Muscle layer of duodenum (tissue), 2 donors: ENCODE measurements around the gene ZNF467.

Experiments used
- H3K27ac ChIP-seq: one replicate; pipeline ENCODE4 v1.7.0; 2013; ENCODE audit warnings: mild to moderate bottlenecking, low read length
- H3K27me3 ChIP-seq: one replicate; pipeline ENCODE4 v1.7.0; 2013; ENCODE audit warnings: low read depth, mild to moderate bottlenecking, control low read depth, low read length
- H3K36me3 ChIP-seq, 2 donors: one replicate each; pipeline ENCODE4 v1.7.0; 2013; ENCODE audit warnings: low read length in 2 of 2, control low read depth in 1 of 2, mild to moderate bottlenecking in 1 of 2; ENCODE audit not compliant: insufficient read depth in 2 of 2, control insufficient read depth in 1 of 2
- H3K4me1 ChIP-seq, 2 donors: one replicate each; pipeline ENCODE4 v1.7.0; 2013; ENCODE audit warnings: low read length in 2 of 2, mild to moderate bottlenecking in 2 of 2, control low read depth in 1 of 2, moderate library complexity in 1 of 2; ENCODE audit not compliant: insufficient read depth in 2 of 2, control insufficient read depth in 1 of 2
- H3K4me3 ChIP-seq, 2 donors: one replicate each; pipeline ENCODE4 v1.7.0; 2013; ENCODE audit warnings: low read length in 2 of 2, low read depth in 1 of 2, mild to moderate bottlenecking in 1 of 2
- H3K9me3 ChIP-seq, 2 donors: one replicate each; pipeline ENCODE4 v1.7.0; 2013; ENCODE audit warnings: low read length in 2 of 2, control low read depth in 1 of 2, mild to moderate bottlenecking in 1 of 2; ENCODE audit not compliant: control insufficient read depth in 1 of 2
- donor health status: healthy.

Gene ZNF467

DNA sequence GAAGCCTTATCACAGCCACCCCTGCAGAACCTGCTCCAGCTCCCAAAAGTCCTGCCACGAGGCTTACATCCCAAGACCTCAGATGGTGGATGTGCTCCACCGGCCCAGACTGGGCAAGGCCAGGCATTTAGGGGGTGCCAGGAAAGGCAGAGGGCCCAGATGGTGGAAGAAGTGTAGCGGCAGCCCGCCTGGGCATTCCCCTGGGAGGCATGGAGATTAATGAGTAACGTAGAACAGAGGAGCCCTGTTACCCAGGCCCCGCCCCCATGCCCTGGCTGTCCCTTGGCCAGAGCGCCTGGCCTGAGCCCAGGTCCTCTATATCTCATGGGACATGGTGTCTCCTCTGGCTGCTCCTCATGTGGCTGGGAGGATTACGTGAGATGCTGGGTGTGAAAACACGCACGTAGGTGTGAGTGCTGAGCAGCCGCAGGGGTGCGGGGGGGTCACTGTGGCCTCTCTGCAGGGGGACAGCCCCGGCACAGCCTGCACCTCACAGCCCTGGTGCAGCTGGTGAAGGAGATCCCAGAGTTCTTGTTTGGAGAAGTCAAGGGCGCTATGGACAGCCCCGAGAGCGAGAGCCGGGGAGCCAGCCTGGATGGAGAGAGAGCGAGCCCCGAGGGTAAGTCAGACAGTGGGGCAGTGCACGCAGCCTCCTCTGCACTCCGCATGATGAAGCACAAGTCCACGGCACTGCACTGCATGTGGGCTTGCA, 52.9 kb downstream of the ZNF467 start:
- H3K4me1 ChIP-seq = peaks cover under 1 to 35% of the 10 kb centered on the region in 2 donors
- no peaks in the 10 kb centered on the region for H3K9me3 ChIP-seq
- H3K36me3 ChIP-seq = peaks cover 13 to 50% of the 10 kb centered on the region in 2 donors
- H3K4me3 ChIP-seq = no peak overlapping the region
- H3K27ac ChIP-seq = no peak overlapping the region
- H3K27me3 ChIP-seq = no peaks in the 10 kb centered on the region

DNA sequence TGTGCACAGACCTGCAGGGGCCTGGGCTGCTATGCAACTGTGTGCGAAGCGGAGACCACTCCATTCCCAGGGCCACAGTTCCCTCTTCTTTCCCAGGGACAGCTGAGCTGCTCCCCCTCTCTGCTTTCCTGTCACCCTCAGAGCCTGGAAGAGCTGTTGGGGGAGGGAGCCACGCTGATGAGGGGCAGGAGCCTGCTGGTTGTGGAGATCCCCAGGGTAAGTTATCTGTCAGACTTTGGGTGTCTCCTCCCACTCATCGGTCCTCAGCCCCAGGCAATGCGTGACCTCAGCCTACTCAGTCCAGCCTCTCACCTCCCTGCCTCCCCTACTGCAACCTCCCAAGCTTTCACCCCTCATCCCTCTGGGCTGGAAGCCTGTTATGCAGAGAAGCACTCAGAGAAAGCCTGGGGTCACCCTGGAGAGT, 53.5 kb downstream of the ZNF467 start:
- Histone ChIP-seq H3K27ac (no peak overlapping the region), H3K27me3 (no peaks in the 10 kb centered on the region), H3K4me3 (no peak overlapping the region), H3K4me1 (peaks cover 5 to 40% of the 10 kb centered on the region in 2 donors), H3K36me3 (peaks cover 10 to 44% of the 10 kb centered on the region in 2 donors), H3K9me3 (no peaks in the 10 kb centered on the region)

DNA sequence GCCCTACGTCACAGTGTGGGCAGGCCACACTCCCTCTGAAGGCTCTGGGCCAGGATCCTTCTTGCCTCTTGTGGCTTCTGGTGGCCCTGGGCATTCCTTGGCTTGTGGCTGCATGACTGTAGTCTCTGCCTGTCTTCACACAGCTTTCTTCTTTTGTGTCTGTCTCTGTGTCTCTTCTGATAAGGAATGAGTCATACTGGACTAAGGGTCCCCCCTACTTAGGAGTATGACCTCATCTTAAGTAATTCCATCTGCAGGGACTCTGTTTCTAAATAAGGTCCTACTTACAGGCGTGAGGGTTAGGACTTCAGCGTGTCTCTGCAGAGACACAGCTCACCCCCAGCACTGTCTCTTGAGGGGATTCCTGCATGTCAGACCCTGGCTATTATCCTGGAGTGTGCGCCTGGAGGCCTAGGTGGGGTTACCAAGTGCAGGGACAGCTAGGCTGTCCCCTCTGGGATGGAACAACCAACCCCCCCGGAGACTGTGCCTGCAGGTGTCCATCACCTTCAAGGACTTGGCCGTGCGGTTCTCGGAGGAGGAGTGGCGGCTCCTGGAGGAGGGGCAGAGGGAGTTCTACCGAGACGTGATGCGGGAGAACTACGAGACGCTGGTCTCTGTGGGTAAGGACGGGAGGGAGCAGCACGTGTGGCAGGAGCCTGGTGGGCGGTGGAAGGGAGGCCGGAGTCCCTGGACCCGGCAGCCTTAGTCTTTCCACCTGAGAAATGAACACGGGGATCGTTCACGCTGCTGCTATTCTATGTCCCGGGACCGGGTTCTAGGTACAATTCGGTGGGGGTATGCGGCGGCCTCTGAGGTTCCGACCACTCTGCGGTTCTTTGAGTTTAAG, 54.1 kb downstream of the ZNF467 start:
- Histone ChIP-seq H3K4me1 (peaks cover 5 to 42% of the 10 kb centered on the region in 2 donors), H3K36me3 (peaks cover 8 to 38% of the 10 kb centered on the region in 2 donors), H3K9me3 (no peaks in the 10 kb centered on the region), H3K4me3 (no peak overlapping the region), H3K27me3 (no peaks in the 10 kb centered on the region), H3K27ac (no peak overlapping the region)

DNA sequence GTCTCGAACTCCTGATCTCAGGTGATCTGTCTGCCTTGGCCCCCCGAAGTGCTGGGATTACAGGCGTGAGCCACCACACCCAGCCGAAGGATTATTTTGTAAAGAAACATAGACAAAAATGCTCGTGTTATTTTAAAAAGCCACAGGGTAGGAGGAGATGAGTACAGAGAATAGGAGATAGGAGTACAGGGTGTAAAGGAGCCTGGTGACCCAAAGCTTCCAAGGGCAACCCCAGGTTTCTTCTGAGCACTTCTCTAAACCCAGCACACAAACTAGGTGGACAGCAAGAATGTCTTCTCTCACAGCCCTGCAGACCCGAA, 54.7 kb downstream of the ZNF467 start:
- Histone ChIP-seq H3K27ac (no peak overlapping the region), H3K27me3 (no peaks in the 10 kb centered on the region), H3K4me1 (peaks cover 5 to 47% of the 10 kb centered on the region in 2 donors), H3K9me3 (no peaks in the 10 kb centered on the region), H3K36me3 (peaks cover 6 to 32% of the 10 kb centered on the region in 2 donors), H3K4me3 (no peak overlapping the region)

DNA sequence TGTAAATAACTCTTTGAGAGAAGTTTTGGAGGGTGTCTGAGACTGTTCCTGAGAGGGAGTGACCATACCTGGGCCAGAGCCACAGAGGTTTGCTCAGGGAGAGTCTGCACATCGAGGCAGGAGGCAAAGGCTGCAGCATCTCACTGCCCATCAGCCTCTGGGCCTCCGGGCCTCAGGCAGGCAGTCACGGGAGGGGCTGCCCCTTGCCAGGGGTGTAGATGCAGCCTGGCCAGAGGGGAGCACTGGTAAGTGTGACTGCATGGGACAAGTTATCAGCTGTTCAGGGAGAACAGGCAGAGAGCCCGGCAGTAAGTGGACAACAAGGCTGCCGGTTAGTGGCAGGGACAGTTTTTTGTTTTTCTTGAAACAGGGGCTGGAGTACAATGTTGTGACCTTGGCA, 55.9 kb downstream of the ZNF467 start:
- no peak overlapping the region for H3K27ac ChIP-seq

DNA sequence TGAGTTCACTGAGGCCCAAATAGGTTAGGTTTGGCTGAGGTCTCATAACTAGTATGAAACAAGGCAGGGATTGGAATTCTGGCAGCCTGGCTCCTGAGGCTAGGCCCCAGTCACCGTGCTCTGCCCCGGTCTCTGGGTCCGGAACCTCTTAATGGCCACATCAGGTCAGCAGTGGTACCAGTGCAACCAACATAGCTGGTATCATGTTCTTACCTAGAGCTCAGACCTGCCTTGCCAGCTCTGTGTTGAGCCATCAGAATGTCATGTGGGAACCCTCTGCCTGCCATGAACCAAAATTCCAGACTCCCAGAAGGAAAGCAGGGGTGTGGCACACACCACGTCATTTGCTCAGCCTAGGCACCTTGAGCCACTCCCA, 56.5 kb downstream of the ZNF467 start:
- Histone ChIP-seq H3K9me3 (no peaks in the 10 kb centered on the region), H3K36me3 (peaks cover 0 to 14% of the 10 kb centered on the region in 2 donors), H3K4me3 (no peak overlapping the region), H3K4me1 (peaks cover 5 to 50% of the 10 kb centered on the region in 2 donors), H3K27ac (no peak overlapping the region), H3K27me3 (no peaks in the 10 kb centered on the region)

More for the DNA sequence above, 55.9 kb downstream of the ZNF467 start:
- Histone ChIP-seq H3K36me3 (peaks cover under 1 to 20% of the 10 kb centered on the region in 2 donors), H3K4me1 (peaks cover 5 to 50% of the 10 kb centered on the region in 2 donors), H3K27me3 (no peaks in the 10 kb centered on the region), H3K4me3 (no peak overlapping the region), H3K9me3 (no peaks in the 10 kb centered on the region)

DNA sequence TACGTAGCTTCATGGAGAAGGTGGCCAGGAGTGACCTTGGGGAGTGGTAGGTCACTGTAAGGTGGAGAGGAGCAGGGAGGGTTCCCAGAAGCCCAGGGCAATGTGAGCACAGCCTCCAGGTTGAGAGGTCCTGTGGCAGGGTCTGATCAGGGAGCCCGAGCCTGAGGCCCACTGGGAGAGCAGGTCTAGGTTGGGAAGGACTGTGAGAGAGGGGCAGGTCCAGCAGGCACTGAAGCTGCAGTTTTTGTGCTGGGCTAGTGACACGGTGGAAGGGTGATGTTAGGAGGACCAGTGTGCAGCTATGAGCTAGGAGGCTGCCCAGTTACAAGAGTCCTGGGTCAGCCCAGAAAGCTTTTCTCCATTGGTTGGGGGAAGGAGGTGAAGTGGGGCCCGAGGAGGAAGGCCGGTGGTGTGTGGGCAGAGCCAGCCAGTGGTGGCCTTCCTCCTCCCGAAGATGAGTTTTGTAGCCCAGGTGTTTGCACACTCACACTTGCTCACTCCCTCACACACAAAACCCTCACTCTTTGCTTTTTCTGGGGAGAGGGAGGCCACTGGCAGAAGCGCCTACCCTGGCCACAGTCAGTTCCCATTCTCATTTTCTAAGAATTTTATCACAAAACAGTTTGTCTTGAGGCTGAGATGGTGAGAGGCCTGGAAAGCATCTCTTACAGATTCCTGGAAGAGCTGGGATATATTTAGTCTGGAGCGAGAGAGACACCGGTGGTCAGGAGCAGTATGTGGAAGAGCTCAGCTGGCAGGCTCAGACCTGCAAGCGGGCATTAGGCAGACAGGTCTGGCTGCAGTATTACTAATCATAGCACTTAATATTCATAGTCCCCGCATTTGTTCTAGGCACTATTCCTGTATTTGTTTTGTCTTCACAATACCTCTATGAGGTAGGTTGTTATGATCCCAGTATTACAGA, 57.1 kb downstream of the ZNF467 start:
- Histone ChIP-seq H3K27ac (peak overlapping the region; percentile 51), H3K9me3 (peaks cover 0 to 2% of the 10 kb centered on the region in 2 donors), H3K36me3 (peaks cover 0 to 8% of the 10 kb centered on the region in 2 donors), H3K4me3 (peak overlapping the region in 1 of 2 donors; percentile 75), H3K27me3 (no peaks in the 10 kb centered on the region), H3K4me1 (peaks cover 5 to 50% of the 10 kb centered on the region in 2 donors)

DNA sequence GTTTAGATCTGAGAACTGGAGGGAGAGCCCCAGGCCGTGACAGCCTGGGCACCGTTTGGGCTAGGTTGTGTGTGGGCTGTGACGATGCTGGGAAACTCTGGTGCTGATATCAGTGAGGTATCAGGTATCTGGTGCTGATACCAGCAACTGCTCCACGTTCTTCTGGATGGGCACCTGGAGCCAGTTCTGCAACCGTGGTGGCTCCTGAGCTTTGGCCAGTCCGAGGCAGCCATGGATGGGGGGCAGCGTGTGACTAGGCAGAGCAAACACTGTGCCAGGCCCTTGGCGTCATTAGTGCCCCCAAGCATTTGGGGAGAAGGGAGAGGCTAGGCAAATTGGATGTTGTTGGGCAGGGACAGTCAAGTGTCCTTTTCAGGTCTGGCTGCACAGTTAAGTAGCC, 57.9 kb downstream of the ZNF467 start:
- H3K27me3 ChIP-seq = no peaks in the 10 kb centered on the region
- H3K9me3 ChIP-seq = peaks cover 5 to 9% of the 10 kb centered on the region in 2 donors
- H3K36me3 ChIP-seq = no peaks in the 10 kb centered on the region
- H3K4me1 ChIP-seq = peaks cover 5 to 50% of the 10 kb centered on the region in 2 donors
- peak overlapping the region; percentile 71 to 75 for H3K4me3 ChIP-seq
- H3K27ac ChIP-seq = peak overlapping the region; percentile 51

DNA sequence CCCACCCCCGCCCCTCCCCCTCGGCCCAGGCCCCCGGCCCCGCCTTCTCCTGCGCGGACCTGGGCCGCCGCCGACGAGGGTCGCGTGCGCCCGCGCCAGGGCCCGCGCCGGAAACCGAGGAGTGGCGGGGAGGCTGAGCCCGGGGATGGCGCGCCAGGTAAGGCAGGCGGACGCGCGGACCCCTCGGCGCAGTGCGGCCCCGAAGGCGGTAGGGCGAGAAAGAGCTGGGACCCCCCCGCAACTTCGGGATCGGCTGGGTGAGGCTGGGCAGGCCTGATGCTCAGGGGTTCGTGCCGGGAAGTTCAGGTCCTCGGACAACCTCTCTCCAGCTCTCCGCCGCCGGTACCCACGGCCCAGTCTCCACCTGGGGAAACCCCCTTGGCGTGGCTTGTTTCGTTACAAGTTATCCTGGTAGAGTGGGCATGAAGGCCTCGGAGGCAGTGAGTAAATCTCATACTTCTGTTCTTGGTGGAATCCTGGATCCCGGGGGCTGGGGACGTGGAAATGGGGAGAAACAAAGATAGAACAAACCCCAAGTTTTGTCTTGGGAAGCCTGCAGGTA, 58.4 kb downstream of the ZNF467 start:
- Histone ChIP-seq H3K4me3 (peak overlapping the region; percentile 71 to 75), H3K27me3 (no peaks in the 10 kb centered on the region), H3K36me3 (no peaks in the 10 kb centered on the region), H3K4me1 (peaks cover 5 to 48% of the 10 kb centered on the region in 2 donors), H3K27ac (peak overlapping the region; percentile 51), H3K9me3 (peaks cover 5 to 9% of the 10 kb centered on the region in 2 donors)
